GM19468 (cell line): Measurements from ENCODE around the gene SLIT3.

ENCODE experiments used
- ATAC-seq: cut with Tn5 transposase; IDR thresholded peaks from one replicate; pipeline ENCODE4 v1.9.1; 2021; ENCODE audit warnings: mild to moderate bottlenecking, moderate library complexity, moderate number of reproducible peaks; ENCODE audit not compliant: unreplicated experiment; ENCODE audit errors: extremely low read depth

Gene SLIT3

GRCh38 chr5:169300468-169301385 is at the start of gene SLIT3:
TSS of gene SLIT3 (minus strand) at chr5:169301139. CDS start at chr5:169300709, 430 bp downstream.
- ATAC-seq, result no peak

GRCh38 chr5:169350016-169350415 is 49.1 kb upstream of the SLIT3 start:
- ATAC-seq, result no peak

- no peak for ATAC-seq
Observed at GRCh38 chr5:169347786-169348185, 46.8 kb upstream of the SLIT3 start.

GRCh38 chr5:169344629-169345028 is 43.7 kb upstream of the SLIT3 start:
- no peak for ATAC-seq

GRCh38 chr5:169343766-169344165 is 42.8 kb upstream of the SLIT3 start:
- no peak for ATAC-seq

- ATAC-seq, result no peak
Observed at GRCh38 chr5:169341556-169341955, 40.6 kb upstream of the SLIT3 start.

- ATAC-seq, result peak; percentile 53
Observed at GRCh38 chr5:169339869-169340268, 38.9 kb upstream of the SLIT3 start.

- ATAC-seq, result no peak
Observed at GRCh38 chr5:169336242-169336641, 35.3 kb upstream of the SLIT3 start.

- no peak for ATAC-seq
Observed at GRCh38 chr5:169335806-169336205, 34.9 kb upstream of the SLIT3 start.

- no peak for ATAC-seq
Observed at GRCh38 chr5:169333518-169333917, 32.6 kb upstream of the SLIT3 start.

GRCh38 chr5:169331292-169331852 is 30.4 kb upstream of the SLIT3 start:
- ATAC-seq, result no peak

GRCh38 chr5:169328401-169328800 is 27.5 kb upstream of the SLIT3 start:
- no peak for ATAC-seq

GRCh38 chr5:169325273-169325672 is 24.3 kb upstream of the SLIT3 start:
- ATAC-seq, result no peak

GRCh38 chr5:169318556-169318955 is 17.6 kb upstream of the SLIT3 start:
- no peak for ATAC-seq

GRCh38 chr5:169307646-169308045 is 6.7 kb upstream of the SLIT3 start:
- ATAC-seq, result no peak

GRCh38 chr5:169305366-169305765 is 4.4 kb upstream of the SLIT3 start:
- ATAC-seq, result no peak

GRCh38 chr5:169304175-169304574 is 3.2 kb upstream of the SLIT3 start:
- ATAC-seq, result no peak

GRCh38 chr5:169303119-169303515 is 2.2 kb upstream of the SLIT3 start:
- ATAC-seq, result no peak

GRCh38 chr5:169302491-169303118 is 1.7 kb upstream of the SLIT3 start:
- ATAC-seq, result no peak

GRCh38 chr5:169301986-169302385 is 1.0 kb upstream of the SLIT3 start:
- ATAC-seq, result no peak

- no peak for ATAC-seq
Observed at GRCh38 chr5:169301386-169301934, 521 bp upstream of the SLIT3 start.
